PC-3 (cell line): Measurements from ENCODE around the gene LENEP.

Experiments
- CTCF ChIP-seq: fragments of 300-600 bp; sonication (generic); conservative IDR thresholded peaks from 2 replicates; pipeline ENCODE4 v1.5.1; 2017; ENCODE audit warnings: antibody characterized with exemption, low read depth, mild to moderate bottlenecking, low read length
- EZH2 ChIP-seq: fragments of 300-600 bp; sonication (generic); IDR thresholded peaks from one replicate; pipeline ENCODE4 v1.6.1; 2017; ENCODE audit warnings: antibody characterized with exemption, mild to moderate bottlenecking, low read length; ENCODE audit not compliant: unreplicated experiment
- EZH2phosphoT487 ChIP-seq: fragments of 300-600 bp; sonication (generic); IDR thresholded peaks from 2 replicates; pipeline ENCODE4 v1.6.1; 2018; ENCODE audit warnings: mild to moderate bottlenecking, antibody characterized with exemption, low read length, borderline replicate concordance

DNA sequence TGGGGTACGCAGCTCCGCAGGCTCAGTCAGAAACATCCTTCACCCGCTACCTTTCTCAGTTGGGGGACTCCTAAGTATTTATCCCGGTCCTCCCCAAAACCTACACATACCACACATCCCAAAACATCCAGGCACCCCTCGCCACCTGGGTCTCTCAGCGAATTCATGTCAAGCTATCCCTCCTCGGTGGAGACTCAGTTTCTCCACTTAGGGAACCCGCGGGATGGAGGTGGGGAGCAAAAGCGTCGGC is 8.0 kb downstream of the LENEP start:
- TF ChIP-seq CTCF (no peak), EZH2phosphoT487 (no peak), EZH2 (no peak)
